ENCODE data around the gene EEF1AKMT3. TPM values are rescaled to one million over a fixed set of nuclear protein-coding genes. Genes with fewer than 3 reads are reported as not detected.

EEF1AKMT3 gene
- total RNA-seq, 1 experiment from 2014 or later, result 9.3 TPM

DNA sequence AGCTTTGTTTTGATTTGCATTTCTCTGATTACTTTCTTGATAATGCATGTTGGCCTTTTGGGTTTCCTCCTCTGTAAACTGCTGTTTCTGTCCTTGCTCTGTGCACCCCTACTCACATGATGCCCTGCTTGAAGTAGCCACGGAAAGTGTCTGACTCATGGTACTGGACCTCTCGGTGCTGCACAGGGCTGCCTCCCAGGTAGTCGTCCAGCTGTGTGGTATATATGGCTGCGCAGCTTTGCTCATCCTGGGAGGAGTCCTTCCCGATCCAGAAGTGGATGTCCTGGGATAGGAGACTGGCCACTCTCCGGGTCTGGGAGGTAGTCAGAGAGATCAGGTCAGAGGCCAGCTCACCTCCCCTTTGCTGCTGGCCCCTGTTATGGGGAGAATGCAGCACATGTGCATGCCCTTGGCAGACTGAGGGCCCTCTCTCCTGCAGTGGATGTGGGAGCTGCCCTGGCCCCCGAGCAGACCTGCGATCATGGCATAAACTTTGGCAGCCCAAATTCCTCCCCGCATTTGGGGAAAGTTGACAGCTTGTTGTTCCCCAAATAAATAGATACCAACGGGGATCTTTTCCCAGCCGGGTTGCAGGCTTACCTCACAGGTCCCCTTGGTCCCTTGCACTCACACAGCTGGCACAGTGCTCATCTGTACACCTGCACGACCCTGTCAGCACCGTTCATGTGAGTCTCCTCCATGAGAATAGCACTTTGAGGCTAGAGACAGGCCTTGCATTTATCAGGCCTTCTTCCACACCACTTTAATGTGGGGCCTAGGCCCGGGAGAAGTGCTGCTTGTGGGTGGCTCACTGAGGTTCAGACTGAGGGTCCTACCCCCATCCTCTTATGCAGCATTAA, 40.9 kb downstream of the EEF1AKMT3 start:
- ChIA-PET POLR2A (ENCODE audit: unreplicated experiment) (no interaction called here), CTCF (no interaction called here)
- Histone ChIP-seq H3F3A (ENCODE audit: low read length, unreplicated experiment) (no peaks in the 10 kb centered on the region), H3K36me3 (ENCODE audit: low read depth, low read length) (no peaks in the 10 kb centered on the region), H3K27ac (ENCODE audit: low read length) (no peak overlapping the region), H3K9ac (ENCODE audit: low read length) (no peak overlapping the region), H2AFZ (ENCODE audit: low read length) (no peak overlapping the region), H3K9me2 (replicated peaks; ENCODE audit: low read length) (no peaks in the 10 kb centered on the region), H4K20me1 (ENCODE audit: low read length) (no peaks in the 10 kb centered on the region), H3K4me3 (ENCODE audit: low read length) (no peak overlapping the region), H3K4me1 (ENCODE audit: insufficient read depth, low read length) (peaks cover 11% of the 10 kb centered on the region), H3K9me3 (ENCODE audit: low read length) (no peaks in the 10 kb centered on the region), H3K79me2 (ENCODE audit: low read length) (no peaks in the 10 kb centered on the region), H3K4me2 (ENCODE audit: low read length) (no peak overlapping the region), H3K27me3 (ENCODE audit: low read length) (no peaks in the 10 kb centered on the region)
- no peak for TF ChIP-seq EZH2phosphoT487 (IDR thresholded peaks at IDR 0.05; ENCODE audit: borderline replicate concordance, low read length)
- TF ChIP-seq, protein P1, sequence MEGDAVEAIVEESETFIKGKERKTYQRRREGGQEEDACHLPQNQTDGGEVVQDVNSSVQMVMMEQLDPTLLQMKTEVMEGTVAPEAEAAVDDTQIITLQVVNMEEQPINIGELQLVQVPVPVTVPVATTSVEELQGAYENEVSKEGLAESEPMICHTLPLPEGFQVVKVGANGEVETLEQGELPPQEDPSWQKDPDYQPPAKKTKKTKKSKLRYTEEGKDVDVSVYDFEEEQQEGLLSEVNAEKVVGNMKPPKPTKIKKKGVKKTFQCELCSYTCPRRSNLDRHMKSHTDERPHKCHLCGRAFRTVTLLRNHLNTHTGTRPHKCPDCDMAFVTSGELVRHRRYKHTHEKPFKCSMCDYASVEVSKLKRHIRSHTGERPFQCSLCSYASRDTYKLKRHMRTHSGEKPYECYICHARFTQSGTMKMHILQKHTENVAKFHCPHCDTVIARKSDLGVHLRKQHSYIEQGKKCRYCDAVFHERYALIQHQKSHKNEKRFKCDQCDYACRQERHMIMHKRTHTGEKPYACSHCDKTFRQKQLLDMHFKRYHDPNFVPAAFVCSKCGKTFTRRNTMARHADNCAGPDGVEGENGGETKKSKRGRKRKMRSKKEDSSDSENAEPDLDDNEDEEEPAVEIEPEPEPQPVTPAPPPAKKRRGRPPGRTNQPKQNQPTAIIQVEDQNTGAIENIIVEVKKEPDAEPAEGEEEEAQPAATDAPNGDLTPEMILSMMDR (conservative IDR thresholded peaks at IDR 0.05; ENCODE audit: low read depth, low read length), result no peak
- TF ChIP-seq EZH2 (IDR thresholded peaks at IDR 0.05; ENCODE audit: low read length, unreplicated experiment), result no peak
- intact Hi-C loops (cut with micrococcal nuclease), result no loop called here
- BruUV-seq (replicated peaks), result no TSS peak
- DNase-seq, result no peak
- ATAC-seq, result no peak

DNA sequence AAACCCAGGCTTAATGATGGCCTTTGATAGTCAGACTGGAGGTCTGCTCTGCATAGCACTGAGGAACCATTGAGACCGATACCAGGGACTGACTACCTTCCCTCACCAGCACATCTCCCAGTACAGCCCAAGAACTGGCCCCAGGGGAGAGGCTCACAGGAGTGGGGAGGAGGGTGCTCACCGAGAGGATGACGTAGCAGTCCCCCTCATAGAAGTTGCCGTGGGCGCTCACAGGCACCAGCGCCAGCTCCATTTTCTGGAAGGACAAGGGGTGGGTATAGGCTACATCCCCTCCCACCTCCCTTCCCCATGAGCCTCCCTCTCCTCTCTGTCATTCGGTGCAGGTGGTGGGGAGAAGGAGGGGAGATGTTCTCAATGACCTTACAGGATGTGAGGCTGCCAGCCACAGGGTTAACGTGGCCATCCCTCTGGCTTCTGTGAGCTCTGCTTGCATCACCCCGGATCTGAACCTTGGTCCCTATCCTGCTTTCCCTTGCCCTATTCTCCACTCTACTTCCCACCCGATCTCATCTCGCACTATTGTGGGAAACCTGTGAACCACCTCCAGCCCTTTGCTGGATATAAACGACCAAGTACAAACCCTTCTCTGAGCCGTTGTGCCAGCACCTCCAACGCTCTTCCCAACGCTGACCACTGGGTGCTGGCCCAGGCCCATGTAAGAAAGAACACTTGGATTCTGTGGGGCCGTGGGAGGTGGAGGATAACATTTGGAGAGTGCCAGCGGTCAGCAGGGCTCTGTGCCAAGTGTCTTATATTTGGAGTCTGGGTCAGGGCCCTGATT, 41.8 kb downstream of the EEF1AKMT3 start:
- no peak overlapping the region for H3K9ac ChIP-seq (ENCODE audit: low read length)
- H4K20me1 ChIP-seq (ENCODE audit: low read length), result no peaks in the 10 kb centered on the region
- H3K4me2 ChIP-seq (ENCODE audit: low read length), result no peak overlapping the region
- BruUV-seq (replicated peaks), result no TSS peak
- peaks cover 11% of the 10 kb centered on the region for H3K4me1 ChIP-seq (ENCODE audit: insufficient read depth, low read length)
- H3F3A ChIP-seq (ENCODE audit: low read length, unreplicated experiment), result no peaks in the 10 kb centered on the region
- DNase-seq (no peak), ATAC-seq (no peak)
- H3K4me3 ChIP-seq (ENCODE audit: low read length), result no peak overlapping the region
- H3K79me2 ChIP-seq (ENCODE audit: low read length), result no peaks in the 10 kb centered on the region
- POLR2A ChIA-PET (ENCODE audit: unreplicated experiment), result no interaction called here
- H3K9me2 ChIP-seq (replicated peaks; ENCODE audit: low read length), result no peaks in the 10 kb centered on the region
- H3K36me3 ChIP-seq (ENCODE audit: low read depth, low read length), result no peaks in the 10 kb centered on the region
- H3K27ac ChIP-seq (ENCODE audit: low read length), result no peak overlapping the region
- H3K27me3 ChIP-seq (ENCODE audit: low read length), result no peaks in the 10 kb centered on the region
- CTCF ChIA-PET, result no interaction called here
- intact Hi-C loops (cut with micrococcal nuclease), result no loop called here
- H3K9me3 ChIP-seq (ENCODE audit: low read length), result no peaks in the 10 kb centered on the region
- TF ChIP-seq EZH2 (IDR thresholded peaks at IDR 0.05; ENCODE audit: low read length, unreplicated experiment), result no peak
- TF ChIP-seq, protein P1 (conservative IDR thresholded peaks at IDR 0.05; ENCODE audit: low read depth, low read length), result no peak
- TF ChIP-seq EZH2phosphoT487 (IDR thresholded peaks at IDR 0.05; ENCODE audit: borderline replicate concordance, low read length), result no peak
- no peak overlapping the region for H2AFZ ChIP-seq (ENCODE audit: low read length)
